A549 (cell line): ENCODE results near the gene AKAP9. TPM values are rescaled to one million over a fixed set of nuclear protein-coding genes. Genes with fewer than 3 reads are reported as not detected.

Experiments used
- ATAC-seq, 2 experiments: fragments of 200-7000 bp in 1 of 2; fragments of >200 bp in 1 of 2; cut with Nextera tagmentation in 1 of 2; cut with Tn5 transposase in 1 of 2; 3 replicates each; pipeline versions ENCODE4 v1.8.0 to v1.9.1; 2018 to 2020; ENCODE audit warnings: mild to moderate bottlenecking in 1 of 2, moderate library complexity in 1 of 2
- CTCF ChIA-PET: fragments of 300-600 bp; sonication (Branson Sonifier 250); formaldehyde crosslinking; extraction: SDS; loops from one replicate; lab custom pipeline; 2021; ENCODE audit warnings: antibody characterized with exemption, inconsistent platforms; lab: Yijun Ruan, JAX
- POLR2A ChIA-PET: fragments of 350-600 bp; formaldehyde crosslinking; extraction: SDS; loops from one replicate; lab custom pipeline; 2021; ENCODE audit warnings: antibody characterized with exemption, inconsistent platforms; lab: Yijun Ruan, JAX
- DNase-seq, 2 experiments: peaks; one replicate each; pipeline versions ENCODE4 v3.0.0 to v3.0.0-alpha.2; 2011 to 2016; ENCODE audit warnings: low read depth in 1 of 2, low spot score in 1 of 2
- FAIRE-seq: peaks from 2 replicates; lab custom pipeline; 2011; peaks lifted over from hg19 to GRCh38; lab: Jason Lieb, UNC
- H3K27ac ChIP-seq, 2 experiments: fragments of >200 bp; sonication (Bioruptor Twin); formaldehyde crosslinking; 3 replicates each; pipeline ENCODE4 v1.5.1; 2016 to 2017
- H3K4me1 ChIP-seq: fragments of >200 bp; sonication (Bioruptor Twin); formaldehyde crosslinking; 3 replicates; pipeline ENCODE4 v1.6.1; 2016
- H3K4me2 ChIP-seq: fragments of >200 bp; sonication (Bioruptor Twin); formaldehyde crosslinking; 3 replicates; pipeline ENCODE4 v1.6.1; 2016
- H3K4me3 ChIP-seq: fragments of >200 bp; sonication (Bioruptor Twin); formaldehyde crosslinking; 3 replicates; pipeline ENCODE4 v1.5.1; 2016
- H3K9me3 ChIP-seq: fragments of >200 bp; sonication (Bioruptor Twin); formaldehyde crosslinking; 3 replicates; pipeline ENCODE4 v1.6.1; 2016
- BHLHE40 ChIP-seq: IDR thresholded peaks from 2 replicates; pipeline ENCODE4 v1.6.1; 2012; ENCODE audit warnings: low read depth, low read length, inconsistent platforms
- ELK1 ChIP-seq: fragments of 150-350 bp; IDR thresholded peaks from 2 replicates; pipeline ENCODE4 v1.6.1; 2014; ENCODE audit warnings: low read depth, mild to moderate bottlenecking, low read length
- FOSB ChIP-seq: fragments of 250-450 bp; sonication (Bioruptor Pico); IDR thresholded peaks from 2 replicates; pipeline ENCODE4 v1.5.0; 2020; ENCODE audit warnings: mild to moderate bottlenecking, moderate library complexity
- GATA3 ChIP-seq: IDR thresholded peaks from 2 replicates; pipeline ENCODE4 v1.6.1; 2012; ENCODE audit warnings: borderline replicate concordance
- HDAC2 ChIP-seq: fragments of 200-600 bp; sonication (generic); IDR thresholded peaks from 2 replicates; pipeline ENCODE4 v1.6.1; 2016
- HES2 ChIP-seq: fragments of >200 bp; sonication (Bioruptor Twin); formaldehyde crosslinking; IDR thresholded peaks from 2 replicates; pipeline ENCODE4 v1.6.1; 2016
- JUN ChIP-seq, 2 experiments: fragments of >200 bp; sonication (Bioruptor Twin); formaldehyde crosslinking; IDR thresholded peaks; 2 replicates in 1 of 2; 3 replicates in 1 of 2; pipeline ENCODE4 v1.6.1; 2016 to 2017
- MAFK ChIP-seq: fragments of 450-650 bp; IDR thresholded peaks from 2 replicates; pipeline ENCODE4 v1.6.1; 2014; ENCODE audit not compliant: partially characterized antibody
- MAX ChIP-seq: IDR thresholded peaks from 2 replicates; pipeline ENCODE4 v1.6.1; 2012
- MAZ ChIP-seq: fragments of 150-350 bp; IDR thresholded peaks from 2 replicates; pipeline ENCODE4 v1.6.1; 2014; ENCODE audit warnings: antibody characterized with exemption, low read depth, low read length, borderline replicate concordance
- NFE2L2 ChIP-seq: fragments of 150-350 bp; conservative IDR thresholded peaks from 2 replicates; pipeline ENCODE4 v1.6.1; 2014; ENCODE audit warnings: low read length
- NR3C1 ChIP-seq: fragments of >200 bp; sonication (Bioruptor Twin); formaldehyde crosslinking; IDR thresholded peaks from 3 replicates; pipeline ENCODE4 v1.6.1; 2017
- PBX3 ChIP-seq: IDR thresholded peaks from 2 replicates; pipeline ENCODE4 v1.6.1; 2012
- PHF8 ChIP-seq: fragments of 200-600 bp; sonication (generic); IDR thresholded peaks from 2 replicates; pipeline ENCODE4 v1.6.1; 2016; ENCODE audit warnings: low read depth, mild to moderate bottlenecking, antibody characterized with exemption, moderate library complexity, borderline replicate concordance
- POLR2A ChIP-seq: IDR thresholded peaks from 2 replicates; pipeline ENCODE4 v1.6.1; 2012; ENCODE audit warnings: mild to moderate bottlenecking, low read length
- RAD21 ChIP-seq, 2 experiments: fragments of >200 bp in 1 of 2; sonication (Bioruptor Twin) in 1 of 2; formaldehyde crosslinking in 1 of 2; IDR thresholded peaks in 1 of 2; conservative IDR thresholded peaks in 1 of 2; 2 replicates in 1 of 2; 3 replicates in 1 of 2; pipeline ENCODE4 v1.6.1; 2012 to 2018; ENCODE audit warnings: inconsistent platforms in 1 of 2
- RCOR1 ChIP-seq: fragments of 150-350 bp; IDR thresholded peaks from 2 replicates; pipeline ENCODE4 v1.6.1; 2014; ENCODE audit warnings: antibody characterized with exemption, low read length, low read depth
- REST ChIP-seq: fragments of 200-600 bp; sonication (generic); IDR thresholded peaks from 2 replicates; pipeline ENCODE4 v1.6.1; 2016; ENCODE audit warnings: antibody characterized with exemption, mild to moderate bottlenecking, moderate library complexity
- TP53 ChIP-seq: fragments of 250-450 bp; sonication (Bioruptor Pico); IDR thresholded peaks from 2 replicates; pipeline ENCODE4 v1.5.0; 2021; ENCODE audit warnings: mild to moderate bottlenecking, moderate library complexity
- USF2 ChIP-seq: fragments of 450-650 bp; IDR thresholded peaks from 2 replicates; pipeline ENCODE4 v1.6.1; 2014; ENCODE audit warnings: antibody characterized with exemption
- WGBS: methylation state at CpG from one replicate; pipeline ENCODE4 v1.1.6; 2017; ENCODE audit errors: missing lambda C conversion rate; 5-methylcytosine and 5-hydroxymethylcytosine counted together
- polyA plus RNA-seq, 4 experiments: library from polyadenylated mRNA; depleted of rRNA in 3 of 4; stranded (reverse); fragments of >200 nt; fragmentation: RNase III in 1 of 4; extraction: RNeasy Plus Mini Kit Qiagen cat#74134 plus additional on column Dnase treatment in 1 of 4; gene quantifications; 2 replicates in 3 of 4; 3 replicates in 1 of 4; pipeline ENCODE4 v1.2.3, GENCODE V29; 2011 to 2017

Gene AKAP9
- polyA plus RNA-seq, 2 of the 4 experiments (the other 2 are of a cell fraction), result 11.7 to 32.3 TPM

- ATAC-seq (no peak), FAIRE-seq (no peak), DNase-seq (no peak)
- CTCF ChIA-PET, result interaction anchor here (1.7 kb wide), 1 partner anchor 17 kb away, joined by 3 read pairs; no protein-coding TSS in a partner anchor
- 86% methylated on average over 1 of the region's 1 CpG for WGBS
- Histone ChIP-seq H3K27ac (no peak overlapping the region), H3K4me1 (no peaks in the 10 kb centered on the region), H3K4me3 (no peak overlapping the region), H3K4me2 (no peak overlapping the region), H3K9me3 (no peaks in the 10 kb centered on the region)
- POLR2A ChIA-PET, result no interaction called here
- TF ChIP-seq TP53 (CRISPR knock-in tag) (no peak), MAFK (peak; percentile 21)
- TF ChIP-seq, all 56 proteins: peak for 1
Measured at GRCh38 chr7:92150450-92151017, 209.9 kb downstream of the AKAP9 start.

GRCh38 chr7:92155108-92155739, 214.6 kb downstream of the AKAP9 start:
- WGBS, result 73% methylated on average over 1 of the region's 1 CpG
- POLR2A ChIA-PET, result no interaction called here
- ATAC-seq (no peak), FAIRE-seq (no peak), DNase-seq (no peak)
- CTCF ChIA-PET, result no interaction called here
- no peaks in the 10 kb centered on the region for H3K9me3 ChIP-seq
- H3K4me2 ChIP-seq, result no peak overlapping the region
- TF ChIP-seq RAD21 (conservative IDR thresholded peaks at IDR 0.05 in 1 of 2, IDR thresholded peaks at IDR 0.05 in 1 of 2) (no peak), PHF8 (no peak), HES2 (no peak), BHLHE40 (no peak), NFE2L2 (no peak), FOSB (no peak), GATA3 (no peak), RCOR1 (no peak), PBX3 (no peak), REST (no peak), USF2 (no peak), POLR2A (no peak), HDAC2 (no peak), MAX (no peak), NR3C1 (no peak), JUN (IDR thresholded peaks at IDR 0.05) (no peak)
- H3K4me3 ChIP-seq, result no peak overlapping the region
- no peak overlapping the region for H3K27ac ChIP-seq
- H3K4me1 ChIP-seq, result no peaks in the 10 kb centered on the region

GRCh38 chr7:92156990-92157389, 216.3 kb downstream of the AKAP9 start:
- no peak overlapping the region for H3K4me3 ChIP-seq
- CTCF ChIA-PET, result interaction anchor here (1.4 kb wide), 1 partner anchor 22 kb away, joined by 4 read pairs; the partner anchor contains the start of gene LRRD1
- DNase-seq, result no peak
- no peak overlapping the region for H3K27ac ChIP-seq
- H3K4me1 ChIP-seq, result no peaks in the 10 kb centered on the region
- POLR2A ChIA-PET, result no interaction called here
- H3K9me3 ChIP-seq, result no peaks in the 10 kb centered on the region
- no peak for FAIRE-seq
- ATAC-seq, result no peak
- no peak overlapping the region for H3K4me2 ChIP-seq
- TF ChIP-seq USF2, result no peak
- TF ChIP-seq MAZ, result no peak
- TF ChIP-seq GATA3, result no peak
- TF ChIP-seq ELK1, result no peak
- TF ChIP-seq REST, result no peak
